ENCODE results near the gene RGS11. TPM values are rescaled to one million over a fixed set of nuclear protein-coding genes. Genes with fewer than 3 reads are reported as not detected.

The RGS11 gene
- total RNA-seq, 1 experiment from 2014 or later = 2.9 TPM

GRCh38 chr16:316741-317464 is 41.2 kb upstream of the RGS11 start:
- Histone ChIP-seq H3K4me1 (ENCODE audit: insufficient read depth, low read length) (no peaks in the 10 kb centered on the region; the same call in 1 of the 2 replicates), H3K4me2 (ENCODE audit: insufficient read depth, insufficient read length, low read length) (no peak overlapping the region), H2BK120ac (ENCODE audit: low read depth, low read length, poor library complexity, severe bottlenecking) (no peak overlapping the region), H2BK15ac (ENCODE audit: low read depth, low read length) (no peak overlapping the region), H3K9me3 (ENCODE audit: control insufficient read depth, low read depth, low read length) (no peaks in the 10 kb centered on the region), H3K56ac (ENCODE audit: insufficient read length, low read depth, low read length) (no peak overlapping the region), H3T11ph (ENCODE audit: low read length) (no peak overlapping the region), H2BK20ac (ENCODE audit: low read depth, low read length, poor library complexity, severe bottlenecking) (no peak overlapping the region), H2BK12ac (ENCODE audit: insufficient read length, low read depth, low read length) (no peak overlapping the region), H3K18ac (ENCODE audit: insufficient read length, low read depth, low read length) (no peak overlapping the region), H3K4ac (ENCODE audit: low read depth, low read length) (no peak overlapping the region), H3K23me2 (ENCODE audit: insufficient read length, low read depth, low read length, poor library complexity, severe bottlenecking) (no peaks in the 10 kb centered on the region), H3K14ac (ENCODE audit: insufficient read depth, low read length) (no peak overlapping the region), H4K91ac (ENCODE audit: insufficient read length, low read depth, low read length) (no peak overlapping the region), H4K8ac (replicated peaks; ENCODE audit: insufficient read length, low read depth, low read length) (no peak overlapping the region), H2AK5ac (ENCODE audit: insufficient read length, low read length) (no peak overlapping the region), H3K27me3 (ENCODE audit: insufficient read depth, low read length) (no peaks in the 10 kb centered on the region), H3K23ac (ENCODE audit: insufficient read length, low read depth, low read length) (no peak overlapping the region), H3K79me1 (ENCODE audit: insufficient read depth, low read depth, low read length, poor library complexity, severe bottlenecking) (peaks cover 5% of the 10 kb centered on the region), H4K20me1 (ENCODE audit: control insufficient read depth, insufficient read depth, insufficient read length) (no peaks in the 10 kb centered on the region), H3K27ac (ENCODE audit: insufficient read length, low read depth, low read length) (no peak overlapping the region), H2AFZ (ENCODE audit: low read length) (no peak overlapping the region), H2BK5ac (ENCODE audit: insufficient read length, low read length) (no peak overlapping the region), H3K9ac (ENCODE audit: extremely low read depth, insufficient read length, low read length) (no peak overlapping the region), H4K5ac (ENCODE audit: insufficient read length, low read depth, low read length) (no peak overlapping the region), H3K79me2 (ENCODE audit: insufficient read depth, low read length) (peaks cover 3% of the 10 kb centered on the region; the same call in 1 of the 2 replicates)
- Mint-ChIP-seq H3K27ac (peak overlapping the region in 2 of 3 experiments; percentile 27 to 64; a peak in 1 of 7 replicates), H3K4me1 (peaks cover 22% of the 10 kb centered on the region in 2 experiments), H3K27me3 (ENCODE audit: low read depth) (no peaks in the 10 kb centered on the region), H3K36me3 (ENCODE audit: insufficient read depth in 1 of 3, low read depth in 3 of 3) (peaks cover 5 to 33% (median 31%) of the 10 kb centered on the region in 3 experiments; a peak in 6 of 7 replicates), H3K4me3 (no peak overlapping the region), H3K9me3 (no peaks in the 10 kb centered on the region)
- DNase-seq = no peak
- TF ChIP-seq CTCF (conservative IDR thresholded peaks at IDR 0.05) = no peak
- no CpG with 5 or more reads among the region's 19 CpGs for WGBS (ENCODE audit: extremely low coverage, insufficient read length, low lambda C conversion rate)
